Fibroblast of the aortic adventitia (primary cell): ENCODE measurements around the gene ATP9B. TPM values are rescaled to one million over a fixed set of nuclear protein-coding genes. Genes with fewer than 3 reads are reported as not detected.

Experiments used
- DNase-seq: peaks from one replicate; pipeline ENCODE4 v3.0.0-alpha.2; 2010; ENCODE audit warnings: low read depth
- H3K4me3 ChIP-seq: 2 replicates; pipeline ENCODE4 v1.5.1; 2011; ENCODE audit warnings: low read depth, mild to moderate bottlenecking, control low read depth, low read length, moderate library complexity
- CTCF ChIP-seq: IDR thresholded peaks from 2 replicates; pipeline ENCODE4 v1.5.1; 2011; ENCODE audit warnings: mild to moderate bottlenecking, low read length, control low read depth, inconsistent platforms; ENCODE audit not compliant: insufficient read depth
- total RNA-seq: library from RNA; depleted of rRNA; stranded (reverse); fragments of >200 nt; gene quantifications from 2 replicates; pipeline ENCODE4 v1.2.3, GENCODE V29; 2012; ENCODE audit warnings: low replicate concordance

The ATP9B gene
- total RNA-seq, 1 donor, result 22.0 TPM

GRCh38 chr18:79250301-79250981 is 181.2 kb downstream of the ATP9B start:
- TF ChIP-seq CTCF, result no peak
- no peak overlapping the region for H3K4me3 ChIP-seq
- DNase-seq, result no peak

GRCh38 chr18:79251021-79251420 is 181.8 kb downstream of the ATP9B start:
- TF ChIP-seq CTCF, result no peak
- no peak for DNase-seq
- no peak overlapping the region for H3K4me3 ChIP-seq

GRCh38 chr18:79252904-79253633 is 183.9 kb downstream of the ATP9B start:
- no peak for DNase-seq
- TF ChIP-seq CTCF, result no peak
- H3K4me3 ChIP-seq, result no peak overlapping the region

DNA sequence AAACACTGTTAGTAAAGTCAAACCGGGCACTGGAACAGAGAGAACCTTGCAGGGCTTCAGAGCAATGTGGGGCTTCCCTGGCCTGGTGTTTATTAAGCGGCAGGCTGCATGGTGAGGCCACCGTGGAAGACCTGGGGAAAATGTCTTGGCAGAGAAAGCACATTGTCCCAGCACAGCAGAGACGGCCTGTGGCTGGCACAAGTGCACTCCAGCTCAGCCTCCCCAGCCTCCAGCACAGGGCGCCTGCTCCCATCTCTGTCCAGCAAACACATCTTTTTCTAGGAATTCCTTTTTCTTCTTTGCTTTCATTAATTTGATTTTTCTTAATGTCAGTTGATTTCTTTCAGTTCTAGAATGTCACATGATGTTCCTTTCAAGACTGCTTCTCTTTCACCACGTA is 188.3 kb downstream of the ATP9B start:
- no peak for TF ChIP-seq CTCF

DNA sequence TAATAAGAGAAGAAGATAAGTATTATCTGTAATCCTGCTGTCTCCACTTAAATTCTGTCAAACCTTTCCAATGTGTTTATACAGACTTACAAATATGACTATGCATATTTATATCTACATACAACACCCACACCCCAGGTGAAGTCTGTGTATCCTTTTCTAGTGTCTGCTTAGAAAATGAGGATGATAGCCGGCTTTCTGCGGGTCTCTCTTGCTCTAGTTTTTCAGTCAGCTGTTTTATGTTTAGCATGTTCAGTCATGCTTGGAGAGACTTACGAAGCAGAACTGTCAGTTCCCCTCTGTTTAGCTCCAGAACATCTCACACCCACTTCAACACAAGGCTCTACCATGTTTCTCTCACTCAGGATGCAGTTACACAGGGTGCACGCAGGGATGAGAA is 189.3 kb downstream of the ATP9B start:
- TF ChIP-seq CTCF, result no peak
- H3K4me3 ChIP-seq, result no peak overlapping the region
- DNase-seq, result no peak

More for the DNA sequence above, 188.3 kb downstream of the ATP9B start:
- DNase-seq, result no peak
- H3K4me3 ChIP-seq, result no peak overlapping the region

- TF ChIP-seq CTCF, result no peak
- no peak overlapping the region for H3K4me3 ChIP-seq
- DNase-seq, result no peak
These were observed 190.0 kb downstream of the ATP9B start for GRCh38 chr18:79259218-79259617.
